HG03108 (cell line): Measurements from ENCODE around the gene KPNA1.

Experiments
- ATAC-seq: cut with Tn5 transposase; IDR thresholded peaks from one replicate; pipeline ENCODE4 v1.9.1; 2021; ENCODE audit warnings: moderate library complexity; ENCODE audit not compliant: unreplicated experiment

The KPNA1 gene

GRCh38 chr3:122416966-122417365 is 97.8 kb downstream of the KPNA1 start:
- ATAC-seq: no peak

GRCh38 chr3:122415762-122416654 is 98.7 kb downstream of the KPNA1 start, which contains the start of gene WDR5B:
Gene WDR5B, minus strand, starts transcription at chr3:122416062. Its CDS starts 534 bp downstream, at chr3:122415528.
- ATAC-seq: peak; percentile 77

- peak; percentile 53 for ATAC-seq
Observed at GRCh38 chr3:122415104-122415744, 99.5 kb downstream of the KPNA1 start.

DNA sequence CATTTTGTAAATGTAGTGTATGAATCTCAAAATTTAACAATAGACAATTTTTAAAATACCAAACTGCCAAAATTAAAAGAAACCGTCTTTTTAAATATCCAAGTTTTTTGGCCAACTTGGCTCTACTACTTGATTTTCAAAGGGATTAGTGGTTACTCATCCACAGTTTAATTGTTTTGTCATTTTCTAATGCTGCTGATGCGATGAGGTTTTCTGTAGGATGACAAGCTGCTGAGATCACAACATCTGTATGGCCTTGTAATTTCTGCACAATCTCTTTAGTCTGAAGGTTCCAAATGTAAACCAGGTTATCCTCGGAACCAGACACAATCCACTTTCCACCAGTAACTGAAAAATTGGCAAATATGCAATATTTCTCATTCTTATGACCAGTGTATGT is 100.3 kb downstream of the KPNA1 start:
- no peak for ATAC-seq

DNA sequence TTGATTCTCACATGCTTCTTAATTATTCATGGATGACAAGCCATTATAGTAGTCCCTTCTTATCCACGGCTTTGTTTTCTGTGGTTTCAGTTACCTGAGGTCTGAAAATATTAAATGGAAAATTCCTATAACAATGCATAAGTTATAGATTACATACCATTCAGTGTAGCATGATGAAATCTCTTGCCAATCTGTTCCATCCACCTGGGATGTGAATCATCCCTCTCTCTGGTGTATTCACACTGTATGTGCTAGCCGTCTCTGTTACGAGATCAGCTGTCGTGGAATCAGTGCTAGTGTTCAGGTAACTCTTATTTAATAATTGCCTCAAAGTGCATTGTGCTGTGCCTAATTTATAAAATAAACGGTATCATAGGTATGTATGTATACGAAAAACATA is 104.1 kb downstream of the KPNA1 start:
- ATAC-seq: no peak

DNA sequence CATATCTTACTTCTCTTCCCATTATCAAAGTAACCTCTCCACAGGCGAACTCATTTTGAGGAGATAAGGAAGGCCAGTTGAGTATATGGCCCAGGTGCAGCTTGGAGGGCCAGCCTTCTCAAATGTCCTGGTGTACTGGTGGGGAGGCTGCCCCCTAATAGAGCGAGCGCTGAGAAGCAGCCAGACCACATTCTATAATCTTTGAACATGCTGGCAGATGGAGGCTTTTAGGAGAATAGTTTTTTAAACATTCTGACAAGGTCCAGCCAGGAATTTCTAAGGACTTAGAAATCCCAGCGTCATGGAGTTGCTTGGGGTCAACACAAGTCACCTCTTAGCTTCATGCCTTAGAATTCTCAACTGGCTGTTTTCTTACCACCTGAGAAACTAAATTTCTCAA is 104.6 kb downstream of the KPNA1 start:
- no peak for ATAC-seq

DNA sequence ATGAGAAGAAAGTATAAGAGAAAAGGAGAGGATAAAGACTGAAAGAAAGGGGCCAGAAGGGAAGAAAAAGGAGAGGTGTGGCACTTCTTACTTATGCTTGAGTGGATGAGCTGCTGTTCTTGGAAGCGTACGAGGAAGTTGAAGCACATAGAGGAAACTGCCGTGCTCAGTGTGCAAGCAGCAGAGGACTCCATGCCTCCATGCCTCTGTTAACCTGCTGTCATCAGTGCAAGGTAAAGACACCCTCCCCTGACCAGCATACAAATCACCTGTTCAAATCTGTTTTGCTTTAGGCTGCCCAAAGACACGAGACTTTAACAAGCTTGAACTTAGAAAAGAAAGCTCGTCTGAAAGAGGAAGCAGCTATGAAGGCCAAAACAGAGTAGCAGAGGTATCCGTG is 105.3 kb downstream of the KPNA1 start:
- ATAC-seq: no peak

GRCh38 chr3:122407946-122408345 is 106.8 kb downstream of the KPNA1 start:
- ATAC-seq: no peak

DNA sequence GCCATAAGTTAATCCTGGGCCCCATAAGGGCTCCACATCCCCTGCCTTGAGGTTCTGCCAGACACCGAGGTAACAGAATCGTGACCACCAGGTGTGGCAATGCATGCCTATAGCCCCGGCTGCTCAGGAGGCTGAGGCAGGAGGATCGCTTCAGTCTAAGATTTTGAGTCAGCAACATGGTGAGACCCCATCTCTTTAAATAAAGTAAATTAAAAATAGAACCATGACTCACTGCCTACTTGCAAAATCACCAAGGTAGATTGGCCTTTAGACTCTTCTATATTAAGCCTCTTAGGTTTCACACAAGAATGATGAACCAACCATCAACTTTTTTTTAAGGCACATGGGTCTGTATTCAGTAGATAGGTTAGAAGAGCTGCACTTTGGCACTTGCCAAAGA is 108.5 kb downstream of the KPNA1 start:
- ATAC-seq: no peak

DNA sequence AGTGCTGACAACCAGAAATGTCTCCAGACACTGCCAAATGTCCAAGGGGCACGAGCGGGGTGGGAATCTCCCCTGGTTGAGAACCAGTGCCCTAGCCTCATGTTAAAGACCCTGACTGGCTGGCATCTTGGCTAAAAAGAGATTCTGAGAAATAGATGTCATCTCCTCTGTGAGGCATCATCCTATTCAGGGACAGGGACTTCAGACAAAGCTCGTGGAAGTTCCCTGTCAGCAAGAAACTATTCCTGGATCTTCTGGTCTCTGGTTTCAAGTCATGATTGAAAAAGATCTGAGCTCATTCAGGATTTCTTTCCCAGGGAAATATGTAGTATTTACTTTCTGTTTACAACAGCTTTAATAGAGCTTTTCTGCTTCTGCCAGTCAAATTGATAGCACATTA is 109.7 kb downstream of the KPNA1 start:
- ATAC-seq: no peak

GRCh38 chr3:122403489-122403888 is 111.2 kb downstream of the KPNA1 start:
- no peak for ATAC-seq

- no peak for ATAC-seq
Observed at GRCh38 chr3:122398920-122399319, 115.8 kb downstream of the KPNA1 start.

DNA sequence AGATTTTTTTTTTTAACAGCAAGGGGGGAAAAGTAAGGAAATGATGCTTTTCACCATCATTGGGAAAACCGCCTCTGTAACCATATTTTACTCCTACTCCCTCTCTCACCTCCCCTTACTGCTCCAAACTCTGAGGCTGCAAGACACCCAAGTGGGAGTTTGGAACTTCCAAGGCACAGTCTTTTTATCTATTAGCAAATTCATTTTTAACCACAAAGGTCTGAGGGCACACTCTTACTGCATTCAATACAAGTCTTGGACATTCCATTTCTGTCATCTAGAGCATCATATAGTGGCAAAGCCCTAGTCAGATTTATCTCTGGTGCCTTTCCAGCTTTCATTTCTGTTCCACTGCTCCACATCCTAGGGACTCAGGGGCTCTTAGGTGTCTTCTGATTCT is 117.5 kb downstream of the KPNA1 start:
- no peak for ATAC-seq

DNA sequence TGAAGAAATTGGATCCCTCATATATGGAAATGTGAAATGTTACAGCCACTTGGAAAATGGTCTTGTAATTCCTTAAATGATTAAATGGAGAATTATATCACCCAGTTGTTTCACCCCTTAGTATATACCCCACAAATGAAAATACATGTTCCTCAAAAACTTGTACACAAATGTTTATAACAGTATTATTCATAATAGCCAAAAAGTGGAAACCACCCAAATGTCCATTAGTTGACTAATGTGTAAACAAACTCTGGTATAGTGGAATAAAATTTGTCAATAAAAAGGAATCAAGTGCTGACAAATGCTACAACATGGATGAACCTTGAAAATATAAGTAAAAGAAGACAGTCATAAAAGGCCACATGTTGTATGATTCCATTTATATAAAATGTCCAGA is 118.2 kb downstream of the KPNA1 start:
- ATAC-seq: no peak

- no peak for ATAC-seq
Observed at GRCh38 chr3:122395582-122395981, 119.2 kb downstream of the KPNA1 start.

GRCh38 chr3:122394173-122394572 is 120.6 kb downstream of the KPNA1 start:
- no peak for ATAC-seq

DNA sequence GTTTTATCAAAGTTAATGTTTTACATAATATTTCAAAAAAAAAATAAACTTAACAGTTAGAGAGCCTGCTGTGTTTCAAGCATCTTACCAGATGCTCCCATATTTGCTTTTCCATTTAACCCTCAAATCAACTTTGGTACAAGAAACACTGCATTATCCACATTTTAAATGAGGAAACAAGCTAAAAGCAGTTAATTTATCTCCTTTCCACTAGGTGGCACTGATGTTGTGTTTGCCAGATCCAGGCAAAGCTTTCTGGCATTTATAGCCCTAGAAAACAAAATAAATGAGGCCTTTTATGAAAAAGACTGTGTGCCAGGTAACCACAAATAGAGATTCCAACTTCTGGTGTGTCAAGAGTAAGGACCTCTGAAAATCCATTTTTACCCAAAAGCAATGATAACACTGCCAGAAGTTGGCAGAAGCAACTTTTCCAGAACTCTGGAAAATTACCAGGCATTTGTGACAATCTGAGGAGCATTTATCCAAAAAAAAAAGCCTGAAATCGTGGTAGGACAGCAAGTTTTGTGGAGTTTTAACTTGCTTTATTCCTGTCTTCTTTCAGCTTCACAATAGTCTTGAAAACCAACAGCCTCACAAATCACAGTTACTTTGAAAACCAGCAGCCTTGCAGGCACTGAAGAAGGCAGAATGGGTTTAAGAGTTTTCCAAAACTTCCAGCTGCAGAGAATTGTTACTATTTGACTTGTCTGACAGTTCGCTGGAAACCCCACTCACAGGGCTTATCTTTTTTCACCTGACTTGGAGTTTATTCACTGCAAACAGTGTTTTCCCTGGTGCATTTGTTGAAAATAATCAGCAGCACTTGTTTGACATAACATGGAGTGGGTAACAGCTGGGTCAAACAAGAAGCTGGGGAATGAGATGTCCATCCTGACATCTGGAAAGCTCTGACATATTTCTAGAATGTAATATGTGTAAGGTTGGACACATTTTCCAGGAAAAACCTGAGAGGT is 121.6 kb downstream of the KPNA1 start:
- no peak for ATAC-seq

DNA sequence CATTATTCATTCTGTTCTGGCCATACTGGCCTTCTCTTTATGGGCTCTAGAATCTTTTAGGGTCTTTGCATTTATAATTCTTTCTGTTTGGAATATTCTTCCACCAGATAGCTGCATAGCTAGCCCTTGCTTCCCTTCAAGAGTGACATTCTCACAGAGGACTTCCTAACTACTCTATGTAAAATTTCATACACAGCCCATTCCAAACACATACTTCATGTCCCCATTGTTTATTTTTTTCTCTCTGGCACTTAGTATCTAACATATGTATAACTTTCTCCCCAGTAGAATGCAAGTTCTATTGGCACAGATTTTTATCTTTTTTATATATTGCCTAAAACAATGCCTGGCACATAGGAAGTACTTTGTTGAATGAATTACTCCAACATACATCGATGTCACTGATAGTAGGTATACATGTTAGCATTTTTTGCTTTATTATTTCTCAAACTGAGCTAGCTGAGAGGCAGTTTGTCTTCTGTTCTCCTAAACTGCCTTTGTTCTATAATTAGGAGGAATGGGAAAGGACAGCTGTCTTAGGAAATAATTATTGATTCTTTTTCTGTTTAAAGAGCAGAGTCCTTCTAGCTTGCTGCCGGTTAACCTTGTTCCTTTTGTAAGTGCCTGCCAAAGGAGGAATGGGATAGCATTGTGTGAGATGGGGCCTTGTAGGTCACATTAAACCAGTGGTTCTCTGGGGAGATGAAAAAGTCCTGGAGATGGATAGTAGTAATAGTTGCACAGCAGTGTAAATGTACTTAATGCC is 122.9 kb downstream of the KPNA1 start:
- no peak for ATAC-seq

- ATAC-seq: no peak
Observed at GRCh38 chr3:122390665-122391064, 124.1 kb downstream of the KPNA1 start.

DNA sequence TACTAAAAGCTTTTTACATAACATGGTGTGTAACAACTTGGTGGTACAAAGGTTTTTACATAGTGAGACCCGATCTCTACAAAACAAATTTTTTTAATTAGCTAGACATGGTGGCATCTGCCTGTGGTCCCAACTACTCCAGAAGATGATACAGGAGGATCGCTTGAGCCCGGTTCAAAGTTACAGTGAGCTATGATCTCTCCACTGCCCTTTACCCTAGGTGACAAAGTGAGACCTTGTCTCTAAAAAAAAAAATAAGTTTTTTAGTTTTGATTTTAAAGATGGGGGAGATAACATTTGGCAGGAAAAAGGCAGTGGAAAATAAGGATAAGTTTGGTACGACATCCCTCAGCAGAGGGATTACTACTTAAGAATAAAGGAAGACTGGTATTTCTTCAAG is 124.8 kb downstream of the KPNA1 start:
- no peak for ATAC-seq
